Measurements from ENCODE around the gene SMPD3. TPM values are rescaled to one million over a fixed set of nuclear protein-coding genes. Genes with fewer than 3 reads are reported as not detected.

Gene SMPD3
- total RNA-seq, 1 donor from 2014 or later = not detected

DNA sequence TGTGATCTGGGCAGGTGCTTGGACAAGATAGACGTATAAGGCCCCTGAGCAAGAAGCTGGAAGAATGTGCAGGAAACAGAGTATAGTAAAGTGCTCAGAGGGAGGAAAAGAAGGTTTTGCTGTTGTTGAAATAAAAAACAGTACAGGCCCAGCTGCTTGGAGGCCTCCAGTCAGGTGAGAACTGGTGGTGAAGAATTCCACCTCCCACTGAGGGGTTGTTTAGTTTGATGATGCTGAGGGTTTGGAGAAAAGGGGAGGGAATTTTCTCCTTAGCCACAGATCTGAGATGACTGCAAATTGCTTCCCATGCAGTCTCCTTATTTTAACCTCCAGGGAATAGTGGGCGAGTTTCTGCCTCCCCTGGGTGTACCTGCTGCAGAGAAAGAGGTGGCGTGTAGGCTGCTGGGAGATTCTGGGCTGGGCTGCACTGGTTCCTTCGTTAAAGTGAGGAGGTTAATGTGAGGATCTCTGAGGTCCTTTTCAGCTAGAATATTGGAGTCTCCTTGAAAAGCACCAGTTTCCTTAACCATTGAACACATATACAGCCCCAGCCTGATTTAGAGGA lies 25.8 kb downstream of the SMPD3 start:
- Histone ChIP-seq H3K4me3 (ENCODE audit: low read depth, low read length) (no peak overlapping the region), H3K27me3 (ENCODE audit: control insufficient read depth, insufficient read depth, low read length) (peaks cover 2% of the 10 kb centered on the region), H3K36me3 (ENCODE audit: control insufficient read depth, insufficient read depth, low read length) (no peaks in the 10 kb centered on the region)
- DNase-seq (ENCODE audit: low read depth) = no peak
- TF ChIP-seq, protein P1, sequence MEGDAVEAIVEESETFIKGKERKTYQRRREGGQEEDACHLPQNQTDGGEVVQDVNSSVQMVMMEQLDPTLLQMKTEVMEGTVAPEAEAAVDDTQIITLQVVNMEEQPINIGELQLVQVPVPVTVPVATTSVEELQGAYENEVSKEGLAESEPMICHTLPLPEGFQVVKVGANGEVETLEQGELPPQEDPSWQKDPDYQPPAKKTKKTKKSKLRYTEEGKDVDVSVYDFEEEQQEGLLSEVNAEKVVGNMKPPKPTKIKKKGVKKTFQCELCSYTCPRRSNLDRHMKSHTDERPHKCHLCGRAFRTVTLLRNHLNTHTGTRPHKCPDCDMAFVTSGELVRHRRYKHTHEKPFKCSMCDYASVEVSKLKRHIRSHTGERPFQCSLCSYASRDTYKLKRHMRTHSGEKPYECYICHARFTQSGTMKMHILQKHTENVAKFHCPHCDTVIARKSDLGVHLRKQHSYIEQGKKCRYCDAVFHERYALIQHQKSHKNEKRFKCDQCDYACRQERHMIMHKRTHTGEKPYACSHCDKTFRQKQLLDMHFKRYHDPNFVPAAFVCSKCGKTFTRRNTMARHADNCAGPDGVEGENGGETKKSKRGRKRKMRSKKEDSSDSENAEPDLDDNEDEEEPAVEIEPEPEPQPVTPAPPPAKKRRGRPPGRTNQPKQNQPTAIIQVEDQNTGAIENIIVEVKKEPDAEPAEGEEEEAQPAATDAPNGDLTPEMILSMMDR (IDR thresholded peaks at IDR 0.05; ENCODE audit: insufficient read depth, low read length, severe bottlenecking) = no peak
- FAIRE-seq = no peak

DNA sequence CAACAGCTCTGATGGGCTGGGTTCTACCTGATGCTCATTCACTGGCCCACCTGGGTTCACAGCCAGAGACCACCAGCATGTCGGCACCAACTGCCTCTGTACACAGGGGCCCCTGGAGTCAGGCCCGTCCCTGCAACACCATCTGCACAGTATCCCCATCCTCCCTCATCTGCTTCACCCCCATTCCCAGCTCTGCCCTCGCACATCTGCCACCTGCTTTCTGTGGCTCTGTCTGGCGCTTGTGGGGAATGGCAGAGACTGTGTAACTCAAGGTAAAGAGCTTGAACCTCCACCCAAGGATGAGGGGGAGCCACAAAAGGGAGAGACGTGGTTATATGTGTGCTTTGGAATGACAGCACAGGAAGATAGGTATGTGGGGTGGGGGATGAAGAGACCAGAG lies 27.2 kb downstream of the SMPD3 start:
- H3K27me3 ChIP-seq (ENCODE audit: control insufficient read depth, insufficient read depth, low read length) = peaks cover 2% of the 10 kb centered on the region
- DNase-seq (ENCODE audit: low read depth) (no peak), FAIRE-seq (no peak)
- TF ChIP-seq, protein P1 (IDR thresholded peaks at IDR 0.05; ENCODE audit: insufficient read depth, low read length, severe bottlenecking) = no peak
- H3K36me3 ChIP-seq (ENCODE audit: control insufficient read depth, insufficient read depth, low read length) = no peaks in the 10 kb centered on the region
- H3K4me3 ChIP-seq (ENCODE audit: low read depth, low read length) = no peak overlapping the region

DNA sequence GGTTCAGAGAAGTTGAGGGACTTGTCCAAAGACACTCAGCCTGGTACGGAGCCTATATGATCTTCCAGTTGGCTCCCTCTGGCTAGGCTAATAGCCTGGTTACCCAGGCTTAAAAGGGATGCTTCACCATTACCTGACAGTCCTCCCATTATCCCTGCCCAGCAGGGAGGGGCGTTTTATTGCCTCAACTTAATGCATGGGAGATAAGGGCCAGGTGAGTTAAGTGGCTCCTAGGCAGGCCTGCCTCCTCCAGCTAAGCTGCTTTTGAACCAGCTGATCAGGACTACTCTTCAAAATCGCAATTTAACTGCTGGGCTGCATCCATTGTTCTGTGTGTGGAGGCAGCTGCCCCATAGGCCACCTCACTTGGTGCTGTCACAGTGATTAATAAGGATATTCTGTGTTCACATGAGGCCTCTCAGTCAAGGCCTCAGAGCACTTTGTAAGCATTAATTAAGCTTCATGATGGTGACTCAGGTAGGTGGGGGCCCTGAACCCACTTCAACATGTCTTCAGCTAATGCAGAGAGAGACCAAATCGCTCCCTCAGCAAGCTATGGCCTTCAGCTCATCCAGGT lies 27.9 kb downstream of the SMPD3 start:
- DNase-seq (ENCODE audit: low read depth) = no peak
- FAIRE-seq = no peak
- TF ChIP-seq, protein P1 (IDR thresholded peaks at IDR 0.05; ENCODE audit: insufficient read depth, low read length, severe bottlenecking) = no peak
- no peaks in the 10 kb centered on the region for H3K36me3 ChIP-seq (ENCODE audit: control insufficient read depth, insufficient read depth, low read length)
- H3K4me3 ChIP-seq (ENCODE audit: low read depth, low read length) = no peak overlapping the region
- H3K27me3 ChIP-seq (ENCODE audit: control insufficient read depth, insufficient read depth, low read length) = peaks cover under 1% of the 10 kb centered on the region

DNA sequence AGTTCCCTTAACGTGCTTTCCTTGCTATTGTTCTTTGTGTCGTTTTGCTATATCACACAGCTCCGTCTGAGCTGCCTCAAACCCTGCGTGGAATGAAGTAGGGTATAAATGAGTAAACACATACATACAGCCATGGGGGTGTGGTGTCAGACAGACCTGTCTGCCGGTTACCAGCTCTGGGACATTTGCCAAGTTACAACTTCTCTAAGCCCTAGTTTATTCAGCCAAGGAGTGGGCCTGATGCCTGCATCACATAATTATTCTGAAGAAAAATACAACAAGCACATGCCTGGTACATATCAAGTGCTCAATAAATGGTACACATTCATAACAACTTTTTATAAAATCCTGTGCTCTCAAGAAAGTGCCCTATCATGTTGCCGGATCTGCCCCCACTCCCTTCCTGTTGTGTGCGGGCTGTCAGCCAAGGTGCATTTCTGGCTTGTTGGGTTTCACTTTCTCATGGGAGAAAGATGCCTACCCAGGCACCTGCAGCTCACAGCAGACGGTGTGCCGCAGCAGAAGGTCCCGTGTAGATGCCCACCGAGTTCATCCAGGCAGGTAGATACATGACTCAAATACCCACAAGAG lies 30.5 kb downstream of the SMPD3 start:
- DNase-seq (ENCODE audit: low read depth) (peak; percentile 80), FAIRE-seq (no peak)
- no peak overlapping the region for H3K4me3 ChIP-seq (ENCODE audit: low read depth, low read length)
- H3K36me3 ChIP-seq (ENCODE audit: control insufficient read depth, insufficient read depth, low read length) = no peaks in the 10 kb centered on the region
- no peaks in the 10 kb centered on the region for H3K27me3 ChIP-seq (ENCODE audit: control insufficient read depth, insufficient read depth, low read length)
- TF ChIP-seq, protein P1 (IDR thresholded peaks at IDR 0.05; ENCODE audit: insufficient read depth, low read length, severe bottlenecking) = no peak

DNA sequence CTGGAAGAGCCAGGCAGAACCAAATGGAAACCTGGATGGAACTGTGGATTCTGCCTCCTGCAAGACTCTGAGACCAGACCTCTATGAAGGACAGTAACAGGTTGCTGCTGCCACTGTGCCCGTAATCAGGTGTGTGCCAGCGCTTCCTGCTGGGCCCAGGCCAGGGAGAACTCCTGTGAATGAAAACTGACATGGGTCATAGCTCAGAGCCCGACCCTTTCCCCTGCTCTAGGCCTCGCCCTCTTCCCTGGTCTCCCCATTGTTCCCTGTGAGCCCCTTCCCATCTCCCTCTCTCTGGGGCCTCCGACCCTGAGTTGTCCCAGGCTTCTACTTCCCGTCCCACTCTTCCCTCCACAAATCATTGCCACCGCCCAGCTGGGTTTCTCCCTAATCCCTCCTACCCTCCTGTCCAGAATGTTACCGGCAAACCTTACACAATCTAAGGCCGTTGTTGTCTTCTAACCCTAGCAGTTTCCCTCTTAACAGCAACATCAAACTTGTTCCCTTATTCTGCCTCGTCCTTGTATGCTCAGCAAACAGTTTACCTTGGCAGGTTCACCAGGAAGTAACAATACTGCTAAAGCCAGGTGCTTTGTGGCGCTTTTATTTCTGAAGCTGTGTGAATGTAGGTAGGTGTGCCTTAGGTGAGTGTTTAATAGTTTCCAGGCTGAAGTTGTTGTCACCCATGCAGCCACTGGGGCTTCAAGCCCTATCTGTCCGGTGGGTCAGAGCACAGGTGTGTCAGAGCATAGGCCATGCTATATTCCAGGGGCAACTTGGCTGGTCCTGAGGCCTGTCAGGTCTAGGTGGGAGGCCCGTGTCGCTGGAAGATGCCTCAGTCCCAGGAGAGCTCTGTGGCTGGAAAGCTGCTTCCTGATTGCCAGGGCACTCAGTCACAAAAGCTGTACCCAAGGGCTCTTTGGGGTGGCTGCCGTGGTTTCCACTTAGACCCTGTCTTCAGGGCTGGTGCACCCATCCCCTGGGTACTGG lies 32.0 kb downstream of the SMPD3 start:
- Histone ChIP-seq H3K4me3 (ENCODE audit: low read depth, low read length) (no peak overlapping the region), H3K36me3 (ENCODE audit: control insufficient read depth, insufficient read depth, low read length) (no peaks in the 10 kb centered on the region), H3K27me3 (ENCODE audit: control insufficient read depth, insufficient read depth, low read length) (no peaks in the 10 kb centered on the region)
- TF ChIP-seq, protein P1 (IDR thresholded peaks at IDR 0.05; ENCODE audit: insufficient read depth, low read length, severe bottlenecking) = no peak
- FAIRE-seq = no peak
- DNase-seq (ENCODE audit: low read depth) = peak; percentile 19

Data from bronchial epithelial cell (primary cell).